GM21786 (cell line): ENCODE data around the gene PTPRN2.

ENCODE experiments used
- ATAC-seq: cut with Tn5 transposase; IDR thresholded peaks from one replicate; pipeline ENCODE4 v1.9.1; 2021; ENCODE audit not compliant: unreplicated experiment

Gene PTPRN2

DNA sequence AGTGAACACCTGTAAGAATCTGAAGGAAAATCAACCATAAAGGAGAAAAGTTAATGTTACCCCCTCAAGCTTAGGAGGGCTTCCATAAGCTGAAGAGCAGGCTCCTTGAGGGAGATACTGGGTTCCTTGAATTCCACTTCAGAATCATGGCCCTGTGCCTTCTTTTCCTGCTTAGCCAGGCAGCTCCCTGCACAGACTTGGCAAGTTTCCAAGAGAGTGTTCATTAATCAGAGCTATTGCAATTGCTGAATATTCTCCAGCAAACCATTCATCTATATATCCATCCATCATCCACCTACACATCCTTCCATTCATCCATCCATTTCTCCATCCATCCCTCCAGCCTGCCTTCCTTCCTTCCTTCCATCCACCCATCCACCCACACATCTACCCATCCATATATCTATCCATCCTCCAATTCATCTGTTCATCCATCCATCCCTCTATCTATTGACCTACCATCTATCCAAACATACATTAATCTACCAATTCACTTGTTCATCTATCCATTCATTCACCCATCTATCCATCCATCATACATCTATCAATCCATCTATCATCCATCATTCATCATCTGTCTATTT lies 574.4 kb downstream of the PTPRN2 start:
- ATAC-seq: no peak

DNA sequence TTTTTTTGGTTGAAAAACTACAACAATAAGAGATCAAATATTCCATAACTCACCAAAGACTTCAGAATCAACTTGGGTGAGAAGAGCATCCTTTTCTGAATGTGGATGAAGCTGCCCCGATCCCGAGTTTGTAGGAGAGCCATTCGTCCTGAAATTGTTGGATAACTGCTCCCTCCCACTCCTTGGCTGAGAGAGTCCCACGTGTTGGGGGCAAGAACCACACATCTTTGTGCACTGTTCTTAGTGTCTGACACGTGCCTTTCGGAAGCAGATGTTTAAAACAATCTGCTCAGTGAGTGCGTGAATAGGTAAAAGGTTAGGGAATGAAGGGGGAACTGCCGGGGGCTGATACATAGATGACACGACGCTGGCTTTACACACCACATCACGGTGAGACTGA lies 575.7 kb downstream of the PTPRN2 start:
- ATAC-seq: no peak

DNA sequence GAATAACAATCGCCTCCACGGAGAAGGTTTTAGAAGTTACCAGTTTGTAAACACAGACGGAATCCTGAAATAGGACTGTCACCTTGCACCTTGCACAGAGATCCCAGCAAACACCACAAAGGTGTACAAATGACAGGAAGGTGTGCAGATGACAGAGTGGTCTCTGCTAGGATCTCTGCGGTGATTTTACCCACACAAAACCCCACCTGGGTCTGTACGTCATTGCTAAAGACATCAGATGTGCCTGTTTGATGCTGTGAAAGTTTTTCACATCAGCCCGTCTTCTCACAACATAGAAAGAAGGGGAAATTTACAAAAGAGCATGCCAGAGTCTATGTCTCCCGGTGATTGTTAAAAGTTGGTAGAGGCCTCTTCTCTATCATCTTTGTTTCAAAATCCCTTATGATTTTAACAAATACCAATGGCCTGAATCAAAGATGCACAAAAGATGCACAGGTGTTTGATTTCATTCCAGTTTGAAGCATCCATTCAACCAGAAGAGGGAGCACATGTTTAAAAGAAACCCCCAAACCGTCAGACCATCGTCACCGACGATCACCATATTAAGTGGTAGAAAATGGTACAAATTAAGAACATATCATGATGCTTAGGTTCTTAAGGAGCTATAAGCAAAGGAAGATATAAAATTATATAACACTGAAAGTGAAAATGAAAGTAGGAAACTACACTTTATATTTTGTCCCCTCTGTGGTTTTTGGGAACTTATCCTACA lies 576.5 kb downstream of the PTPRN2 start:
- ATAC-seq: no peak

DNA sequence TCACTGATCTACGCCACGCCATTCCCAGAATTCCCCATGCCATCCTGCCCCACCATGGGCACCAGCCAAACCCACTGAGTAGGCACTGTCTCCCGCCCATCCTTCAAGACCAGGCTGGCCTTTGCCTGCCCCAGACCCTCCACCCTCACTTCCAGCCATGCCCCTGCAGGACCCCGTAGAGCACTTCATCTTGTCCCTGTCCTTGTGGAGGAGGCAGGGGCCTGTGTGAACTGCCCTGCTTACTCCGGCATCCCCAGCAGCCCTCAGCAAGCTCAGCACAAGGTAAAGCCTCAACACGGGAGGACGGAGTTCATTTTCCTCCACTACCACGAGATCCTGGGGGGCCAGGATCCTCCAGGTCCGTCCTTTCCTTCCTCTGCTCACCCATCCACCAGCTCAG lies 577.7 kb downstream of the PTPRN2 start:
- ATAC-seq: no peak

DNA sequence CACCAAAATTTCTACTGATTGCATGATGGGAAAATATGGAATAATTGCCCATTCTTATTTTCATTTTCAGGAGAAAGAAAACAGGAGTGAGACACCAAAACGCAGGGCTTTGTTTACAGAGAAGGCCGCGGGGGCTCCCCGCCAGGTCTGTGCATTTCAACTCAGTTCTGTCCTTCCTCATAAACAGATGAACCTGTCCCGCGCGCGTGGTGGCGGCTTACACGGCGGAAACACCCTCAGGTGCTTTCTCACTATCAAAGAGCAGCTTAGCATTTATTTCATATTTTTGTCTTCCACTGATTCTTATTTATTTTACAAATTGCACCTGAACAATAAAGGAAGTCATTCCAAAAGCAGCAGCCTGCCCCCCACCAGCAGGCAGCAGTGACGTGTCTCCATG lies 579.4 kb downstream of the PTPRN2 start:
- no peak for ATAC-seq

DNA sequence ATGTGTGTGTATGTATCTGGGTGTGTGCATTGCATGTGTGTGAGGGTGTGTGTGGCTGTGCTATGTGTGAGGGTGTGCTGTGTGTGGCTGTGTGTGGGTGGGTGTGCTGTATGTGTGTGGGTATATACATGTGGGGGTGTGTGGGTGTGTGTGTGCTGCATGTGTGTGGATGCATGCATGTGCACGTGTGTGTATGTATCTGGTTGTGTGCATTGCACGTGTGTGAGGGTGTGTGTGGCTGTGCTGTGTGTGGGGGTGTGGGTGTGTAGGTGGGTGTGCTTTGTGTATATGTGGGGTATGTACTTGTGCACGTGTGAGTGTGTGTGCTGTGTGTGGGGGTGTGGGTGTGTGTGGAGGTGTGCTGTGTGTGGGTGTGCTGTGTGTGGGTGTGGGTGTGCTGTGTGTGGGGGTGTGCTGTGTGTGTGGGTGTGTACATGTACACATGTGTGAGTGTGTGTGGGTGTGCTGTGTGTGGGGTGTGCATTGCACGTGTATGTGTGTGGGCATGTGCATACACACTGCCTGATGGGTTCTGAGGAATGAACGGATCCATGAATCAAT lies 579.8 kb downstream of the PTPRN2 start:
- no peak for ATAC-seq

DNA sequence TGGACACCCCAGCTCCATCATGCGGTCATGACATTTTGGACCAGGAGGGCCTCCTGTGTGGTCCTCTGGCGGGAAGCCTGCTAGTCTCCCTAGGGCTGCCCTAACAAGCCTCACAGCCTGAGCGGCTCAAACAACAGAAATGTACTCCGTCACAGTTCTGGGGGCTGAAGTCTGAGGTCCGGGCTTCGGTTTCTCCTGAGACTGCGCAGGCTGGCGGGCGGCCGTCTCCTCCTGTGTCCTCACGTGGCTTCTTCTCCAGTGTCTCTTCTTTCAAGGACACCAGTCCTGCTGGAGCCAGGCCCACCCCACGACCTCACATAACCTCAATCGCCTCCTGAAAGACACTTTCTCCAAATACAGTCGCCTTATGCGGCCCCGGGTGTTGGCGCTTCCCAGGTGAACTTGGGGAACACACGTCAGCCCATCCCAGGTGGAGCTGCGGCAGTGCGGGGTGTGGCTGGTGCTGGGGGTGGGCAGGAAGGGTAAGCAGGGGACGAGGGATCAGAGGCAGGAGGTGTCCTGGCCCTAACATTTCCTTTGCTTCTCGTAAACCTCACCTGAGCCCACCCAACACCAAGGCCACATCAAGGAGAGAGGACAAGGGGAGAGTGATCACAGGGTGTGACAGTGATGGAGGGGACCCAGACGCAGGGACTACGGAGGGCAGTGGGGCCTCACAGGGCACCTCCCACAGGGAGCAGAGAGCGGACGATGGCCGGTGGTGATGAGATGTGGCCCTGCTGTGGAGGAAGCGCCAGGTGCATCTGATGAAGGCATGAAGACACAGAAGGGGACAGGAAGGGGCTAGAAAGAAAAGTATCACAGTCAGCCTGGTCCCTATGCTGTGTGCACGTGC lies 580.6 kb downstream of the PTPRN2 start:
- no peak for ATAC-seq

DNA sequence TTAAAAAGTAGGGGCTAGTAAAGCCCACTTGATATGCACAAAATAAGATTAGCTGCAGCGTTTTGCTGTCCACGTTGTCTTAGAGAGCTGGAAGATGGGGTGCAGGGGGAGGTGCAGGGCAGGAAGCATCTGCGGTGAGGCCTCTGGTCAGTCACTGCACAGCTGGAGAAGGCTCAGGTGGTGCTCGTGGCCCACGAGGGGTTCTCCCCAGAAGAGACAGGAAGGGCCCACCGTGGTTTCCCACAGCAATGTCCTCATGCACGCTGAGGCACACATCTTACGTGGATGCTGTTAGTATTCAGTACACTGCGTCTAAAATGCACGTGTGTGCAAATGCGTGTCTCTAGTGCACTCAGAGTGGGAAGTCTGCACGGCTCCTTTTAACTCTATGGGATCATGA lies 582.1 kb downstream of the PTPRN2 start:
- no peak for ATAC-seq

DNA sequence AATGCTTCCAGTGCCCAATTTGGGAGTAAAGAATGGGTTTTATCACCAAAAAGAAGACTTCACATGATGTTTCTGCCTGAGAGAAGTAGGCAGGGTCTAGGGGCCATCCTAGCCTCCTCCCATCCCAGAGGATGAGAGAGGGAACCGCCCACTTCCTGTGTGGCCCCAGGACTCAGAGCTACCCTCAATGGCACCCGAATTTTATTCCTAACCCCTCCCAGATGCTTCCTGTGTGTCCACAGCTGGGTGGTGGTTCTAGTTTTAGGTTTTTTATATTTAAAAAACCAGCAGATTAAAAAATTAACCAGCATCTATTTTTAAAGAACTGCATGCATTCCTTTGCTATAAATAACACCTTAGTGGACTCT lies 583.5 kb downstream of the PTPRN2 start:
- ATAC-seq: no peak

DNA sequence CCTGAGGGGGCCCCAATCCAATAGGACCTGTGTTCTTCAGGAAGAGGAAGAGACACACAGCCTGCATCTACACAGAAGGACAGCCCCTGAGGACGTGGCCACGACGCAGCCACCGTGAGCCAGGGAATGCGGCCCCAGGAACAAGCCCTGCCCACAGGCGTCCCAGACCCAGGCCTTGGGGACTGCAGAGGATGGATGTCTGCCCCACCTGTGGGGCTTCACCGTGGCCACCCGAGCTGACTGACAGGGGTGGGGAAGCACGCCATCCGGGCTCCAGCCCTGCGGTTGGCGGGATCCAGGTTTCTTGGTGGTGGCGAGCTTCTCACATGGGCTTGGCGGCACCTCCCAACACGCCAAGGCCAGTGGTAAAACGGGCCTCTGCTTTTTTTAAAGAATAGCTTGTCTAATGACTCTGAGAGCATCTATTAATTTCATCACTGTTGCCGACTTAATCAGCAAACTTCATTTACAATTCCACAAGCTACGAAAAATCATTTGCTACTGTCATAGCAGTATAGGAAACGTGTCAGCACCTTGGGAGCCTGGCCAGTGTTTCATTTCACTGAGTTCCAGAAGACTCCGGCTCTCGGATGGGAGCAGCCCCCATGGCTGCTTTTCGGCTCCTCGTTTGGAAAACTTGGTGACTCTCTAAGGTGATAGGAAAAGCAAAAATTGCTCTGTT lies 584.0 kb downstream of the PTPRN2 start:
- ATAC-seq: no peak

DNA sequence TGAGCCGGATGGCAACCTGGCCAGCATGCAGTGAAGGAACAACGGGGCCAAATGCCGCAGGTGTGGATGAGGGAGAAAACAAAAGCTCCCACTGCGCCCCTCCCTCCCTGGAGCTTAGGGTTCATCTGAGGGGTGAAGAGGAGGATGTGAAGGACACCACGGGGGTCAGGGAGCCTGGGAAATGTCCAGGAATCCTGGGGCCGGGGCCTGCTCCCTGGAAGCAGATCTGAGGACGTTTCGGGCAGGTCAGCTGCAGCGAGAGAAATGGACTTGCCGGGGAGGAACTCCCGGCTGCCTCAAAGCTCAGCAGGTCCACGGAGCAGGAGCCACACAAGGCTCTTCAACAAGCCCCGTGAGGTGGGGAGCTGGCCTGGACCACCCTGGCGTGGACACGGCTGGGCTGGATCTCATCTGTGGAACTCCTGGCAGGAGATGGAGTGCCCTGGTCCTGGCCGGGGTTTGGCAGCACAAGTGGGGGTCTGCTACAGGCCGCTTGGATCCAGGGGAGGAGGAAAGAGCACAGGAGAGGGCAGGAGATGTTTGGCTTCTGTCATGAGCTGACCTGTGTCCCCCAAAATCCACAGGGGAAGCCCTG lies 585.0 kb downstream of the PTPRN2 start:
- no peak for ATAC-seq

DNA sequence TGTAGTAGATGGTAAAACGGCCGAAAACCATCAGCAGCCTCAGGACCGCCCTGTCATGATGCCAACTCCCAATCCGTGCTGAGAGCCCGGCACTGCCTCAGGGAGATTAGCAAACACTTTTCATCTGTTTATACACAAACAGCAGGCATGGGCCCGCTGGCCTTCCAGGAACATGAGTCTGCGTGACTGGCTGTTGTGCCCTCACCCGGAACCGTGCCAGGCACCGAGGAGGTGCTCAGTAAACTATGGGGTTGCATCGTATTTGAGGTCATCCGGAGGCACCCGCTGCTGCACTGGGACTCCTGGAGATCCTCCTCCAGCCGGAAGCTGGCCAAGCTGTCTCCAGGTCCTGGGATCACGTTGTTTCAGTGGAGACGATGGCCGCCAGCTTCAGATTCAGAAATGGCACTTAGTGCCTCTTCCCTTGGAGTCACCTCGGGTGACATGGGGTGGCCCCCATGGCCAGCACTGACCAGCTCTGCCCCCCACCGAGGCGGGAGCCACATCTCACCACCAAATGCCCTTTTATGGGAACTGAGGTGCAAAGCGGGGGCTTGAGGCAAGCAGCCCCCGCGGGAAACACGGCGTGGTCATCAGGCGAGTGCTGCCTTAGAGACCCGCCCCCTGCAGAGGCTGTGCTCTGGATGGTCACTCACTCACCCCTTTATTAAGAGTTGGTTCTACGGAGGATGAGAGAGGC lies 585.9 kb downstream of the PTPRN2 start:
- ATAC-seq: no peak

DNA sequence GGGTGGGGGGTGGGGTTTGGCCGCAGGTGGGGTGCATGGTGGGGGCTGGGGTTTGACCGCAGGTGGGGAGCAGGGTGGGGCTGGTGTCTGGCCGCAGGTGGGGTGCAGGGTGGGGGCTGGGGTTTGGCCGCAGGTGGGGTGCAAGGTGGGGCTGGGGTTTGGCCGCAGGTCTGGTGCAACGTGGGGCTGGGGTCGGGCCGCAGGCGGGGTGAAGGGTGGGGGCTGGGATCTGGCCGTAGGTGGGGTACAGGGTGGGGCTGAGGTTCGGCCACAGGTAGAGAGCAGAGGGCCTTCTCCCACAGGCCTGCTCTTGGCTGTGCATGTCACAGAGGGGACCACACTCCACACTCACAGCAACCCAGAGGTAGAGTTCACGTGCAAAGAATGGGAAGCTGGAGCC lies 586.6 kb downstream of the PTPRN2 start:
- no peak for ATAC-seq

DNA sequence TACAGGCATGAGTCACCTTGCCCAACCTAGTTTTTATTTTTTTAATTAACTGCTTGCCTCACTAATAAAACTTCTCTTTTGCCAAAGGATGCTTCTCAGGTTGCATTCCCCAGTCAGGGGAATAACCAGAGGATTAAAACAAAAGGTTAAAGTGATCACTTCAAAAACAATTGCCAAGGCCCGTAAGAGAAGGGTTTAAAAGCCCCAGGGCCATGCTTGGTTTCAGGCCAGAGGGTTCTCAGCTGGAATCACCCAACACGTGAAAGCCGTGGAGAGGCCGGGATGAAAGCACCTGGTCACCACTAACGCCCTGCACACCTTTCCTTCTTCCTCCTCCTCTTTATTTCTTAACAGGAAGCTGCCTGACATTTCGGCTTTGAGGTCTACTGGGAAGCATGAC lies 587.5 kb downstream of the PTPRN2 start:
- ATAC-seq: no peak

DNA sequence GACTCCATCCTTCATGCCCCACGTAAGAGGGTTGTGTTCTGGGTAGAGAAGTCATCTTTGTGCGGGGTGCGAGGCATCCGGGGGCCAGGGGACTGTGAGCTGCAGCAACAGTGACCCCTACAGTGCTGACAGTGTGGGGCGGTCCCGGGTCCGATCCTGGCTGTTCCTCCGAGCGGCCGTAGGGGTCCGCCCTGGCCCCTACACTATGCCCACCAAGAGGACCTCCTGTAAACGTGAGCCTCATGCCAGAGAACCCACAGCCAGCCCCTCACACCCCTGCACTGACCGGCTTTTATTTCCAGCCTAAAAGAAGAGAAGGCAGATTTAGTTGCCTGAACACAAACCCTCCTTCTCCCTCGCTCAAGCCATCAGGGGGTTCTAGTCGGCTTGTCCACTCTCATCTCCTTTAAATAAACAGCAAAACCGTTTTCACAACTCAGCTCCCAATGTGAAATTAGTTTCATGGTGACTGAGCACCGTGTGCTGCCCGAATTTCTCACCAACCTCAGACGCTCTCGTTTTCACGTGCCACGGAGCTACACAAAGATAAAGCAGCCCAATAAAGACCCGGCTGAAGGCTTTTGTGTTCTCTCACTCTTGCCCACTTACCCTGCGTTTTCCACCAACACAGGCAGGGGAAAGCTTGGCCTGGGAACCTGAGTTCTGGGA lies 588.6 kb downstream of the PTPRN2 start:
- ATAC-seq: no peak

DNA sequence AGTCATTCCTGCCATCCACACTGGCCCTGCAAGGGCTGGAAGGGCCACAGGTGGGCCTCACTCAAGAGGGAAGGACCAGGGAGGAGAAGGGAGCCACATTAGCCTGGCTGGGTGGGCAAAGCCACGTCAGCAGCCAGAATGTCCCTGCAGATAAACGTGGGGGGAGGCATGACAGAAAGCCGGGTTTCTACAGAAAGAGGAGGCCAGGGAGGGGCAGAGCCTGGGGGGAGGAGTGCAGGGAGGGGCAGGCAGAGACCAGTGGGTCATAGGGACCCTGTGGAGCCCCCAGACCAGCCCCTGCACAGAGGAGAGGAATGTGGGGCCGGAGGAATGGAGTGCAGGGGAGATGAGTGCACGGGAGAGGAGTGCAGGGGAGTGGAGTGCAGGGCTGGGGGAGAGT lies 590.2 kb downstream of the PTPRN2 start:
- ATAC-seq: no peak

DNA sequence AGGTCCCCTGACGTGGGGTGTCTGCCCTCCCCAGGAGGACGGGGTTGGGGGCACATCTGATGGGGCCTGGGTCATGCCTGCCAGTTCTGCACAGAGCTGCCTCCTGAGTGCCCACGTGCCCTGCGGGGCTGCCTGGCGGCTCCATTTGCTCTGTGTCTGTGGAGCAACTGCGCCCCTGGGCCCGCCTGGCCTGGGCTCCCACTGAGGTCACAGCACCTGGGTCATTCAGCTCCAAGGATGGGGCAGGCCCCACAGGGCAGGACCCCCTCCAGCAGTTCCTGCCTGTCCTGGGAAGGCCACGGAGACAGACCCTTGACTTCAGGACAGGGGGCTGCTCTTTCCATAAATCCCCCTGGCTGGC lies 590.6 kb downstream of the PTPRN2 start:
- ATAC-seq: no peak

DNA sequence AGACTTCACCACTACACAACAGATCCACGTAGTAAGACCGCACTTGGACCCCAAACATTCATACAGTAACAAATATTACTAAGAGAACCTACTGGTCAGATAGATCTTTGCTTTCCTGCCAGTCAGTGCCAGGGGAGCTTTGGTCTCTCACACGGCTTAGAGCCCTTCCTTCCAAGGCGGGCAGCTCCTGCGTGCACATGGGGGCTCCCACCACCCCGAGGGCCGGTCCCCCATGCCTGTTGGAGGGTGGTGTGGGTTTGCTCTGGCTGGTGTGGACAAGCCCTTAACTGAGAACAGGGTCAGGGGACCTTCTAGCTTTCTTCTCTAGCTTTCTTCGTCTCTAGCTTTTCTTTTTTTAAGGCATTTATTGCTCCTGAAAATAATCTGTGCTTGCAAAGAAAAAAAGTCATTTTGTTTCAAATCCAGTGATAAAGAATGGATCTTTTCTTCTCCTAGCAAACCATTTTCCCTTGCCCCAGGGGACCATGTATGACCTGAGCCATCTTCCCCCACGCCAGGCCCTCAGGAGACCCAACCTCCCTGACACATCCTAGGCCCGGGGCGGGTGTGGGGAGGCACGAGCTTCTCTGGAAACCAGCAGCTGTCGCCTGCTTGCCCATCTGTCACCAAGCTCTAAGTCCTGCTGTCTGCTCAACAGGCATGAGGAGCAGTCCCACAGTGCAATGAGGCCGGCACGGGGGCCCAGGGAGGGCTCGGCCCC lies 591.1 kb downstream of the PTPRN2 start:
- no peak for ATAC-seq

DNA sequence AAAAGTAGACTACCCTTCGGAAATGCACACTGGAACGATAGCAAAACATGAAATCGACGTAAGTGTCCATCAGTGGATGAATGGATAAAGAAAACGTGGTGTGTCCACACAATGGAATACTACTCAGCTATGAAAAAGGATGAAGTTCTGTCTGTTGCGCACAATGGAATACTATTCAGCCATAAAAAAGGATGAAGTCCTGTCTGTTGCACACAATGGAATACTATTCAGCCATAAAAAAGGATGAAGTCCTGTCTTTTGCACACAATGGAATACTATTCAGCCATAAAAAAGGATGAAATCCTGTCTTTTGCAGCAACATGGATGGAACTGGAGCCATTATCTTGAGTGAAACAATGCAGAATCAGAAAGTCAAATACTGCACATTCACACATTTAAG lies 591.8 kb downstream of the PTPRN2 start:
- ATAC-seq: no peak
